ENCODE measurements around the gene AKNAD1.

The AKNAD1 gene

GRCh38 chr1:108830119-108831008 is 26.5 kb downstream of the AKNAD1 start:
- DNase-seq (ENCODE audit: low spot score) = peak; percentile 95

GRCh38 chr1:108829498-108829916 is 27.4 kb downstream of the AKNAD1 start:
- peak; percentile 30 for DNase-seq (ENCODE audit: low spot score)

GRCh38 chr1:108828074-108828961 is 28.6 kb downstream of the AKNAD1 start:
- peak; percentile 48 for DNase-seq (ENCODE audit: low spot score)

GRCh38 chr1:108826081-108826635 is 30.7 kb downstream of the AKNAD1 start:
- no peak for DNase-seq (ENCODE audit: low spot score)

- no peak for DNase-seq (ENCODE audit: low spot score)
Measured at GRCh38 chr1:108824051-108824450, 32.8 kb downstream of the AKNAD1 start.

- no peak for DNase-seq (ENCODE audit: low spot score)
Measured at GRCh38 chr1:108823632-108824031, 33.3 kb downstream of the AKNAD1 start.

GRCh38 chr1:108819878-108820277 is 37.0 kb downstream of the AKNAD1 start:
- no peak for DNase-seq (ENCODE audit: low spot score)

GRCh38 chr1:108817811-108818210 is 39.1 kb downstream of the AKNAD1 start:
- no peak for DNase-seq (ENCODE audit: low spot score)

GRCh38 chr1:108817016-108817415 is 39.9 kb downstream of the AKNAD1 start:
- no peak for DNase-seq (ENCODE audit: low spot score)

- DNase-seq (ENCODE audit: low spot score) = peak; percentile 81
Measured at GRCh38 chr1:108816049-108816893, 40.6 kb downstream of the AKNAD1 start.

GRCh38 chr1:108815566-108815965 is 41.3 kb downstream of the AKNAD1 start:
- no peak for DNase-seq (ENCODE audit: low spot score)

- DNase-seq (ENCODE audit: low spot score) = no peak
Measured at GRCh38 chr1:108814343-108815125, 42.4 kb downstream of the AKNAD1 start.

GRCh38 chr1:108813326-108813725 is 43.6 kb downstream of the AKNAD1 start:
- no peak for DNase-seq (ENCODE audit: low spot score)

GRCh38 chr1:108811611-108812010 is 45.3 kb downstream of the AKNAD1 start:
- DNase-seq (ENCODE audit: low spot score) = no peak

- no peak for DNase-seq (ENCODE audit: low spot score)
Measured at GRCh38 chr1:108808438-108808837, 48.5 kb downstream of the AKNAD1 start.

GRCh38 chr1:108803548-108803947 is 53.3 kb downstream of the AKNAD1 start:
- DNase-seq (ENCODE audit: low spot score) = no peak

- no peak for DNase-seq (ENCODE audit: low spot score)
Measured at GRCh38 chr1:108801101-108801500, 55.8 kb downstream of the AKNAD1 start.

GRCh38 chr1:108799001-108799400 is 57.9 kb downstream of the AKNAD1 start:
- DNase-seq (ENCODE audit: low spot score) = no peak

- DNase-seq (ENCODE audit: low spot score) = no peak
Measured at GRCh38 chr1:108792420-108792819, 64.5 kb downstream of the AKNAD1 start.

- DNase-seq (ENCODE audit: low spot score) = no peak
Measured at GRCh38 chr1:108791790-108792189, 65.1 kb downstream of the AKNAD1 start.

GRCh38 chr1:108785880-108786279 is 71.0 kb downstream of the AKNAD1 start:
- no peak for DNase-seq (ENCODE audit: low spot score)
